NCI-H82 treated with DMSO at 0.1 percent for 48 hours (cell line): ENCODE measurements around the gene SCNN1B.
"Not testable (repeated sequence)": the region's sequence is repeated elsewhere in the genome, so short reads cannot be mapped to it uniquely, and the experiment has no call there.

Experiments used
- DNase-seq: peaks from one replicate; lab custom pipeline; 2025; ENCODE audit not compliant: unreplicated experiment; lab: John Stamatoyannopoulos, UW

Gene SCNN1B

GRCh38 chr16:23302045-23302956, at the start of gene SCNN1B:
TSS of gene SCNN1B (plus strand) at chr16:23302302. CDS start at chr16:23348600, 46,298 bp downstream.
- no peak for DNase-seq

GRCh38 chr16:23252310-23252709, 49.8 kb upstream of the SCNN1B start:
- DNase-seq: no peak

GRCh38 chr16:23253650-23254049, 48.5 kb upstream of the SCNN1B start:
- not testable (repeated sequence) for DNase-seq

GRCh38 chr16:23254338-23254737, 47.8 kb upstream of the SCNN1B start:
- no peak for DNase-seq

GRCh38 chr16:23255000-23255399, 47.1 kb upstream of the SCNN1B start:
- DNase-seq: no peak

- no peak for DNase-seq
Measured at GRCh38 chr16:23256440-23256839, 45.7 kb upstream of the SCNN1B start.

- DNase-seq: no peak
Measured at GRCh38 chr16:23257682-23258081, 44.4 kb upstream of the SCNN1B start.

- DNase-seq: no peak
Measured at GRCh38 chr16:23258919-23259237, 43.2 kb upstream of the SCNN1B start.

GRCh38 chr16:23267647-23268046, 34.5 kb upstream of the SCNN1B start:
- no peak for DNase-seq

GRCh38 chr16:23268561-23268960, 33.5 kb upstream of the SCNN1B start:
- DNase-seq: no peak

- DNase-seq: no peak
Measured at GRCh38 chr16:23269248-23269953, 32.7 kb upstream of the SCNN1B start.

- DNase-seq: no peak
Measured at GRCh38 chr16:23270654-23271053, 31.4 kb upstream of the SCNN1B start.

GRCh38 chr16:23274968-23275367, 27.1 kb upstream of the SCNN1B start:
- no peak for DNase-seq

- no peak for DNase-seq
Measured at GRCh38 chr16:23276821-23277220, 25.3 kb upstream of the SCNN1B start.

GRCh38 chr16:23278031-23278430, 24.1 kb upstream of the SCNN1B start:
- no peak for DNase-seq

GRCh38 chr16:23279721-23280153, 22.4 kb upstream of the SCNN1B start:
- DNase-seq: peak; percentile 8

- DNase-seq: no peak
Measured at GRCh38 chr16:23280483-23280967, 21.6 kb upstream of the SCNN1B start.

- DNase-seq: no peak
Measured at GRCh38 chr16:23282568-23282967, 19.5 kb upstream of the SCNN1B start.

GRCh38 chr16:23283571-23283970, 18.5 kb upstream of the SCNN1B start:
- DNase-seq: no peak

GRCh38 chr16:23284584-23284983, 17.5 kb upstream of the SCNN1B start:
- DNase-seq: no peak

GRCh38 chr16:23286131-23286532, 16.0 kb upstream of the SCNN1B start:
- no peak for DNase-seq

- DNase-seq: no peak
Measured at GRCh38 chr16:23288209-23288608, 13.9 kb upstream of the SCNN1B start.
